Hypothalamus (tissue), 51 donors: Measurements from ENCODE around the gene OR5A2.
"Not testable (repeated sequence)": the region's sequence is repeated elsewhere in the genome, so short reads cannot be mapped to it uniquely, and the experiment has no call there.

Source experiments
- DNase-seq, 51 donors: peaks; one replicate each; lab custom pipeline; 2025; lab: John Stamatoyannopoulos, UW

Gene OR5A2

GRCh38 chr11:59400461-59401261, 25.6 kb downstream of the OR5A2 start:
- DNase-seq: no peak

- no peak for DNase-seq
Observed at GRCh38 chr11:59394186-59394585, 32.0 kb downstream of the OR5A2 start.

GRCh38 chr11:59380263-59381059, 45.8 kb downstream of the OR5A2 start:
- no peak for DNase-seq

GRCh38 chr11:59372324-59372723, 53.9 kb downstream of the OR5A2 start:
- not testable (repeated sequence) for DNase-seq

GRCh38 chr11:59368238-59369022, 57.8 kb downstream of the OR5A2 start:
- DNase-seq: no peak
